HFF-Myc (cell line): ENCODE data around the gene INSM2.

Source experiments
- DNase-seq: peaks from one replicate; pipeline ENCODE4 v3.0.0-alpha.2; 2011; ENCODE audit warnings: low read depth; ENCODE audit errors: extremely low read depth
- H3K4me3 ChIP-seq: replicated peaks from 2 replicates; pipeline ENCODE4 v1.5.1; 2011; ENCODE audit warnings: low read depth, mild to moderate bottlenecking, control low read depth, low read length
- CTCF ChIP-seq: IDR thresholded peaks from 2 replicates; pipeline ENCODE4 v1.5.1; 2012; ENCODE audit warnings: mild to moderate bottlenecking, low read depth, low read length, control low read depth; ENCODE audit errors: missing control alignments

INSM2 gene

GRCh38 chr14:35557221-35557747 lies 23.3 kb downstream of the INSM2 start:
- DNase-seq = no peak
- no peak for TF ChIP-seq CTCF
- H3K4me3 ChIP-seq = no peak overlapping the region

- no peak for DNase-seq
- TF ChIP-seq CTCF = no peak
- no peak overlapping the region for H3K4me3 ChIP-seq
Measured at GRCh38 chr14:35558680-35559079, 24.7 kb downstream of the INSM2 start.

GRCh38 chr14:35565871-35566464 lies 32.0 kb downstream of the INSM2 start:
- no peak for TF ChIP-seq CTCF
- no peak overlapping the region for H3K4me3 ChIP-seq
- no peak for DNase-seq

GRCh38 chr14:35571598-35571997 lies 37.6 kb downstream of the INSM2 start:
- no peak overlapping the region for H3K4me3 ChIP-seq
- no peak for DNase-seq
- no peak for TF ChIP-seq CTCF

- no peak for TF ChIP-seq CTCF
- no peak overlapping the region for H3K4me3 ChIP-seq
- DNase-seq = no peak
Measured at GRCh38 chr14:35573911-35574310, 39.9 kb downstream of the INSM2 start.

GRCh38 chr14:35576260-35576659 lies 42.3 kb downstream of the INSM2 start:
- no peak for DNase-seq

More at GRCh38 chr14:35576260-35576659, 42.3 kb downstream of the INSM2 start:
- no peak overlapping the region for H3K4me3 ChIP-seq
- no peak for TF ChIP-seq CTCF
